ENCODE measurements around the gene CORO2A.

DNA sequence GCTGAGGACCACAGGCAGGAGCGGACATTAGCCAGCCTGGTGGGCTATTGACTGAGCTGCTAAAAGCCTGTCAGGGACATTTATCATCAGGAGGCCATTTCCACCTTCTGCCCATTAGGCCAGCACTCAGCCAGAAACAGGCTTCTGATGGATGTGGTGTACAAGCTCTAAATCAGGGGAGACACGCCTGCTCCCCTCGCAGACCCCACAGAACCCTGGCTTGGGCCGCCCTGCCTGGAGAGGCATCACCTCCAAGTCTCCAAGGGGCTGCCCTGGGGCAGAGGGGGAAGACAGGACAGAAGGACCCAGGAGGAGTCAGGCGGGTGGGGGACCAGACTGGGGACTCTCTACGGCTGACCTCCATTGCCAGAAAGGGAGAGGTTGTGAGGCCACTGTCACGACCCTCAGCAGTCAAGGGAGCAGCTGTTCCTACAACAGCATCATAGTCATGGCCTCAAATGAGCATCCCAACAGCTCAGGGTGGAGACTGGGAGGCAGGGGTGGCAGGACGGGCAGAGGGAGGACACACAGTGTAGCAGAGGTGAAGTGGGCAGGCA lies 49.4 kb downstream of the CORO2A start:
- TF ChIP-seq, protein P1, sequence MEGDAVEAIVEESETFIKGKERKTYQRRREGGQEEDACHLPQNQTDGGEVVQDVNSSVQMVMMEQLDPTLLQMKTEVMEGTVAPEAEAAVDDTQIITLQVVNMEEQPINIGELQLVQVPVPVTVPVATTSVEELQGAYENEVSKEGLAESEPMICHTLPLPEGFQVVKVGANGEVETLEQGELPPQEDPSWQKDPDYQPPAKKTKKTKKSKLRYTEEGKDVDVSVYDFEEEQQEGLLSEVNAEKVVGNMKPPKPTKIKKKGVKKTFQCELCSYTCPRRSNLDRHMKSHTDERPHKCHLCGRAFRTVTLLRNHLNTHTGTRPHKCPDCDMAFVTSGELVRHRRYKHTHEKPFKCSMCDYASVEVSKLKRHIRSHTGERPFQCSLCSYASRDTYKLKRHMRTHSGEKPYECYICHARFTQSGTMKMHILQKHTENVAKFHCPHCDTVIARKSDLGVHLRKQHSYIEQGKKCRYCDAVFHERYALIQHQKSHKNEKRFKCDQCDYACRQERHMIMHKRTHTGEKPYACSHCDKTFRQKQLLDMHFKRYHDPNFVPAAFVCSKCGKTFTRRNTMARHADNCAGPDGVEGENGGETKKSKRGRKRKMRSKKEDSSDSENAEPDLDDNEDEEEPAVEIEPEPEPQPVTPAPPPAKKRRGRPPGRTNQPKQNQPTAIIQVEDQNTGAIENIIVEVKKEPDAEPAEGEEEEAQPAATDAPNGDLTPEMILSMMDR (IDR thresholded peaks at IDR 0.05; ENCODE audit: low read depth, low read length) = no peak
- no peak for TF ChIP-seq EZH2phosphoT487 (IDR thresholded peaks at IDR 0.05; ENCODE audit: low read depth)

Data from OCI-LY3 (cell line).